GM18499 (cell line): Measurements from ENCODE around the gene RNF224.

Experiments
- ATAC-seq: cut with Tn5 transposase; IDR thresholded peaks from one replicate; pipeline ENCODE4 v1.9.1; 2021; ENCODE audit warnings: moderate number of reproducible peaks; ENCODE audit not compliant: insufficient read depth, unreplicated experiment

Gene RNF224

GRCh38 chr9:137227054-137227852 is at the start of gene RNF224:
Gene RNF224 (plus strand): TSS chr9:137227502. CDS start chr9:137228336, 834 bp downstream.
- no peak for ATAC-seq

- ATAC-seq = no peak
Observed at GRCh38 chr9:137178201-137178938, 48.9 kb upstream of the RNF224 start.

- ATAC-seq = no peak
Observed at GRCh38 chr9:137178939-137179630, 48.2 kb upstream of the RNF224 start.

GRCh38 chr9:137179761-137180160 is 47.5 kb upstream of the RNF224 start:
- no peak for ATAC-seq

GRCh38 chr9:137180491-137180890 is 46.8 kb upstream of the RNF224 start:
- no peak for ATAC-seq

GRCh38 chr9:137181680-137182079 is 45.6 kb upstream of the RNF224 start:
- ATAC-seq = no peak

GRCh38 chr9:137182836-137183235 is 44.5 kb upstream of the RNF224 start:
- no peak for ATAC-seq

- no peak for ATAC-seq
Observed at GRCh38 chr9:137183980-137184595, 43.2 kb upstream of the RNF224 start.

- no peak for ATAC-seq
Observed at GRCh38 chr9:137184881-137185660, 42.2 kb upstream of the RNF224 start.

GRCh38 chr9:137185921-137186320 is 41.4 kb upstream of the RNF224 start:
- no peak for ATAC-seq

GRCh38 chr9:137186385-137186784 is 40.9 kb upstream of the RNF224 start:
- no peak for ATAC-seq

- no peak for ATAC-seq
Observed at GRCh38 chr9:137187386-137187785, 39.9 kb upstream of the RNF224 start.

- ATAC-seq = no peak
Observed at GRCh38 chr9:137188086-137188489, 39.2 kb upstream of the RNF224 start.

- ATAC-seq = peak; percentile 56
Observed at GRCh38 chr9:137188490-137189296, 38.6 kb upstream of the RNF224 start, which contains the start of the genes ANAPC2 and SSNA1. Gene ANAPC2 (minus strand): TSS chr9:137188560. CDS start chr9:137188532, 28 bp downstream. Gene SSNA1 (plus strand): TSS chr9:137188676. CDS start chr9:137188727, 51 bp downstream.

GRCh38 chr9:137189297-137190295 is 37.7 kb upstream of the RNF224 start:
- ATAC-seq = no peak

- ATAC-seq = no peak
Observed at GRCh38 chr9:137190315-137190856, 36.9 kb upstream of the RNF224 start.

GRCh38 chr9:137191245-137191644 is 36.1 kb upstream of the RNF224 start:
- ATAC-seq = no peak
